K562 (cell line): Measurements from ENCODE around the gene CAB39. TPM values are rescaled to one million over a fixed set of nuclear protein-coding genes. Genes with fewer than 3 reads are reported as not detected.

Source experiments
- ATAC-seq: fragments of 200-7000 bp; cut with Tn5 transposase; 3 replicates; pipeline ENCODE4 v1.9.1; 2020; ENCODE audit warnings: moderate library complexity
- BruUV-seq: library from RNA; stranded (reverse); fragments of 400-500 nt; replicated peaks from 2 replicates; lab custom pipeline; 2021; lab: Mats Ljungman, UMichigan
- CTCF ChIA-PET: fragments of 300-600 bp; formaldehyde crosslinking; extraction: SDS; loops from one replicate; lab custom pipeline; 2021; ENCODE audit warnings: low intra/inter-chr PET ratio; lab: Yijun Ruan, JAX
- POLR2A ChIA-PET: fragments of 300-600, 350-650 bp; sonication (Branson Sonifier 250); formaldehyde crosslinking; extraction: SDS; loops from one replicate; lab custom pipeline; 2021; ENCODE audit warnings: antibody characterized with exemption, inconsistent platforms; lab: Yijun Ruan, JAX
- DNase-seq, 4 experiments: peaks; one replicate each; pipeline versions ENCODE4 v3.0.0 to v3.0.0-alpha.2; 2011 to 2018; ENCODE audit warnings: low spot score in 3 of 4, mixed read lengths in 3 of 4; ENCODE audit errors: extremely low read depth in 1 of 4
- FAIRE-seq: peaks from 2 replicates; lab custom pipeline; 2011; peaks lifted over from hg19 to GRCh38; lab: Jason Lieb, UNC
- H2AFZ ChIP-seq: 2 replicates; pipeline ENCODE4 v1.6.0; 2011; ENCODE audit warnings: low read depth, low read length, control low read depth, inconsistent platforms
- H3K27ac ChIP-seq: fragments of 200-600 bp; 3 replicates; pipeline ENCODE4 v1.8.0; 2011; ENCODE audit warnings: low read depth, mild to moderate bottlenecking, control low read depth, inconsistent platforms, low read length, moderate library complexity, mixed read lengths; ENCODE audit errors: extremely low read depth
- H3K27me3 ChIP-seq, 2 experiments: fragments of 300-600 bp in 1 of 2; 2 replicates in 1 of 2; 3 replicates in 1 of 2; pipeline versions ENCODE4 v1.6.0 to v1.8.0; 2011; ENCODE audit warnings: inconsistent platforms in 2 of 2, low read length in 2 of 2, mild to moderate bottlenecking in 1 of 2, mixed read lengths in 1 of 2, moderate library complexity in 1 of 2; ENCODE audit not compliant: control insufficient read depth in 2 of 2, insufficient read depth in 2 of 2
- H3K36me3 ChIP-seq: fragments of 300-600 bp; 3 replicates; pipeline ENCODE4 v1.8.0; 2011; ENCODE audit warnings: mild to moderate bottlenecking, low read length, inconsistent platforms; ENCODE audit not compliant: control insufficient read depth, insufficient read depth
- H3K4me1 ChIP-seq, 2 experiments: fragments of 200-600 bp in 1 of 2; replicated peaks in 1 of 2; 2 replicates in 1 of 2; 3 replicates in 1 of 2; pipeline versions ENCODE4 v1.5.1 to v1.8.0; 2011; ENCODE audit warnings: inconsistent platforms in 2 of 2, low read length in 2 of 2, mild to moderate bottlenecking in 1 of 2, mixed read lengths in 1 of 2, moderate library complexity in 1 of 2; ENCODE audit not compliant: control insufficient read depth in 2 of 2, insufficient read depth in 2 of 2
- H3K4me2 ChIP-seq: 2 replicates; pipeline ENCODE4 v1.6.1; 2011; ENCODE audit warnings: low read length, control low read depth, inconsistent platforms, mixed read lengths; ENCODE audit not compliant: insufficient read depth
- H3K4me3 ChIP-seq: fragments of 200-600 bp; sonication (generic), shearing (Covaris generic); 2 replicates; pipeline ENCODE4 v1.5.1; 2016; ENCODE audit warnings: control low read depth, inconsistent platforms
- H3K79me2 ChIP-seq: fragments of 200-600 bp; 3 replicates; pipeline ENCODE4 v1.8.0; 2011; ENCODE audit warnings: low read length, inconsistent platforms; ENCODE audit not compliant: control insufficient read depth, insufficient read depth
- H3K9ac ChIP-seq, 2 experiments: 2 replicates each; pipeline versions ENCODE4 v1.6.0 to v1.6.1; 2011; ENCODE audit warnings: low read depth in 2 of 2, low read length in 2 of 2, control low read depth in 1 of 2, inconsistent platforms in 1 of 2, mild to moderate bottlenecking in 1 of 2, mixed read lengths in 1 of 2; ENCODE audit not compliant: insufficient read depth in 1 of 2
- H3K9me1 ChIP-seq: one replicate; pipeline ENCODE4 v1.6.0; 2011; ENCODE audit warnings: inconsistent platforms, mild to moderate bottlenecking, low read length, moderate library complexity; ENCODE audit not compliant: control insufficient read depth, insufficient read depth
- H3K9me3 ChIP-seq: replicated peaks from 2 replicates; pipeline ENCODE4 v1.5.1; 2011; ENCODE audit warnings: low read depth, low read length, inconsistent platforms; ENCODE audit not compliant: control insufficient read depth, insufficient read depth
- H4K20me1 ChIP-seq: replicated peaks from 2 replicates; pipeline ENCODE4 v1.6.1; 2011; ENCODE audit warnings: low read length, inconsistent platforms, mixed read lengths; ENCODE audit not compliant: control insufficient read depth, insufficient read depth
- CTCFL ChIP-seq: IDR thresholded peaks from 2 replicates; pipeline ENCODE4 v1.6.1; 2011; ENCODE audit warnings: borderline replicate concordance, low read depth, mild to moderate bottlenecking, moderate library complexity, low read length; ENCODE audit not compliant: insufficient read depth, poor library complexity, severe bottlenecking
- DIDO1 ChIP-seq: fragments of 450-650 bp; IDR thresholded peaks from 2 replicates; pipeline ENCODE4 v1.6.1; 2016; ENCODE audit warnings: low read depth, missing biosample characterization, missing genetic modification characterization
- EGR1 ChIP-seq: fragments of 450-650 bp; conservative IDR thresholded peaks from 2 replicates; pipeline ENCODE4 v1.6.1; 2017; ENCODE audit warnings: mild to moderate bottlenecking
- ELF2 ChIP-seq: fragments of 250-450 bp; sonication (Bioruptor Pico); IDR thresholded peaks from 2 replicates; pipeline ENCODE4 v1.5.0; 2021; ENCODE audit warnings: mild to moderate bottlenecking
- ESRRB ChIP-seq: fragments of 250-450 bp; sonication (Bioruptor Pico); IDR thresholded peaks from 2 replicates; pipeline ENCODE4 v1.5.0; 2020; ENCODE audit warnings: mild to moderate bottlenecking, moderate library complexity, borderline replicate concordance
- FIP1L1 ChIP-seq: fragments of 200-400 bp; formaldehyde crosslinking; IDR thresholded peaks from 2 replicates; pipeline ENCODE4 v1.6.1; 2018; ENCODE audit warnings: mild to moderate bottlenecking, low read depth, low read length; ENCODE audit not compliant: poor library complexity, severe bottlenecking
- HDAC6 ChIP-seq: IDR thresholded peaks from 2 replicates; pipeline ENCODE4 v1.6.1; 2012; ENCODE audit warnings: low read depth, mild to moderate bottlenecking, control low read depth, inconsistent platforms, low read length, moderate library complexity
- KDM5B ChIP-seq: fragments of 200-600 bp; sonication (generic); IDR thresholded peaks from 2 replicates; pipeline ENCODE4 v1.6.1; 2012; ENCODE audit warnings: low read depth, mild to moderate bottlenecking, moderate library complexity, low read length, control low read depth, inconsistent platforms; ENCODE audit not compliant: insufficient replicate concordance
- MEIS2 ChIP-seq: fragments of 450-650 bp; IDR thresholded peaks from 2 replicates; pipeline ENCODE4 v1.6.1; 2014; ENCODE audit warnings: mild to moderate bottlenecking; ENCODE audit not compliant: partially characterized antibody
- NFATC3 ChIP-seq: fragments of 450-650 bp; IDR thresholded peaks from 2 replicates; pipeline ENCODE4 v1.6.1; 2017; ENCODE audit warnings: mild to moderate bottlenecking
- NFE2 ChIP-seq: IDR thresholded peaks from 2 replicates; pipeline ENCODE4 v1.6.1; 2014; ENCODE audit warnings: antibody characterized with exemption, low read depth
- RNF219 ChIP-seq: fragments of 250-450 bp; sonication (Bioruptor Pico); IDR thresholded peaks from 2 replicates; pipeline ENCODE4 v1.5.0; 2022; ENCODE audit warnings: mild to moderate bottlenecking
- SAFB2 ChIP-seq: fragments of 200-400 bp; formaldehyde crosslinking; IDR thresholded peaks from 2 replicates; pipeline ENCODE4 v1.6.1; 2018; ENCODE audit warnings: borderline replicate concordance, low read length, low read depth, moderate library complexity; ENCODE audit not compliant: severe bottlenecking
- STAT5B ChIP-seq: fragments of 250-450 bp; sonication (Bioruptor Pico); IDR thresholded peaks from 2 replicates; pipeline ENCODE4 v1.8.0; 2021; ENCODE audit warnings: mild to moderate bottlenecking, inconsistent platforms
- ZNF232 ChIP-seq: sonication (generic); formaldehyde crosslinking; IDR thresholded peaks from 2 replicates; pipeline ENCODE4 v1.8.0; 2022; ENCODE audit warnings: mild to moderate bottlenecking, missing genetic modification reagents
- WGBS: fragments of 100-300 bp; shearing (Covaris generic); methylation state at CpG from one replicate; pipeline ENCODE4 v1.1.6; 2016; ENCODE audit warnings: low coverage, mixed read lengths; ENCODE audit not compliant: insufficient coverage; ENCODE audit errors: missing lambda C conversion rate; 5-methylcytosine and 5-hydroxymethylcytosine counted together
- in situ Hi-C: fragments of 300-500 bp; cut with MboI; formaldehyde crosslinking; loops from 4 replicates; pipeline ENCODE4 v1.15.0; 2018; ENCODE audit warnings: inconsistent platforms, mixed read lengths
- intact Hi-C: fragments of 100-400 bp; cut with micrococcal nuclease; formaldehyde crosslinking; loops from 2 replicates; pipeline ENCODE4 v1.14.2; 2022
- polyA plus RNA-seq, 8 experiments: library from polyadenylated mRNA; depleted of rRNA in 4 of 8; stranded (reverse) in 5 of 8; unstranded in 3 of 8; fragments of >200 nt; fragmentation: Nextera tagmentation in 2 of 8; fragmentation: Illumina TruSeq in 1 of 8; extraction: Ambion mirVana in 2 of 8; extraction: Trizol in 1 of 8; gene quantifications; 2 replicates each; pipeline versions ENCODE4 v1.2.1 to v1.2.3, GENCODE V29; 2011 to 2014; ENCODE audit warnings: inconsistent platforms in 1 of 8, missing spikeins in 1 of 8
- total RNA-seq, 7 experiments: library from RNA; depleted of rRNA in 6 of 7; stranded (reverse); fragments of >200 nt in 6 of 7; fragmentation: Illumina TruSeq in 2 of 7; extraction: Trizol in 2 of 7; gene quantifications; 2 replicates each; pipeline versions ENCODE4 v1.2.1 to v1.2.3, GENCODE V29; 2011 to 2021; ENCODE audit warnings: low replicate concordance in 1 of 7

CAB39 gene
- total and polyA plus RNA-seq, 9 of the 15 experiments (the other 6 are each of a cell fraction or from before 2014, with no cell fraction given), result 27.2 to 94.4 (median 70.1) TPM

DNA sequence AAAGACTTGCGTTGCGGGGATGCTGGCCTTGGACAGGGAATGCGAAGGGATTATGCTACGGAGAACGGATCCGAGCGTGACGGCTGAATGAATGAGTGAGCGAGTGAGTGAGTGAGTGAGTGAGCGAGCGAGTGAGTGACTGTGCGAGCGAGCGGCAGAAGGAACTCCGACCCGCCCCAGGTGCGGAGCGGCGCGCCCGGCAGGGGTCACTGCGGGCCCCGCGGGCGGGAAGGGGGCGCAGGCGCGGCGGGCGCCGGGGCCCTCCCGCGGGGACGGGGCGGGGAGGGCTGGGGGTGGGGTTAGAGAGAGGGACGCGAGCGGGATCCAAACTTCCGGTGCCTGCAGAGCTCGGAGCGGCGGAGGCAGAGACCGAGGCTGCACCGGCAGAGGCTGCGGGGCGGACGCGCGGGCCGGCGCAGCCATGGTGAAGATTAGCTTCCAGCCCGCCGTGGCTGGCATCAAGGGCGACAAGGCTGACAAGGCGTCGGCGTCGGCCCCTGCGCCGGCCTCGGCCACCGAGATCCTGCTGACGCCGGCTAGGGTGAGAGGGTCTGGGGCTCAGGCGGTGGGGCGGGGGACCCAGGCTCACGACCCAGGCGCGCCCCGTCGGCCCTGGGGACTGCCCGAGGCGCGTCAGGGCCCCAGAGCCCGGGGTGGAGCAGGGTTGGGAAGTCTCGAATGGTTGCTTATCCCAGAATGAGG lies 152.1 kb downstream of the CAB39 start, which contains the start of gene ITM2C:
ITM2C (plus strand) TSS at position 338 of the 702 bp plus-strand sequence; CDS start at position 422, 84 bp downstream.
- Histone ChIP-seq H3K4me2 (peak within 1 kb of the TSS; percentile 85), H3K9ac (peak within 1 kb of the TSS; percentile 61 to 95)
- WGBS, result 1% methylated on average over 36 of the region's 76 CpGs
- TF ChIP-seq RNF219 (CRISPR knock-in tag) (no peak), CTCFL (peak; percentile 63), MEIS2 (peak; percentile 34), NFE2 (no peak), EGR1 (no peak), DIDO1 (tag) (no peak), ELF2 (no peak), STAT5B (CRISPR knock-in tag) (no peak), KDM5B (peak; percentile 42), ZNF232 (no peak), SAFB2 (no peak), FIP1L1 (no peak), NFATC3 (no peak), HDAC6 (no peak), ESRRB (CRISPR knock-in tag) (no peak)

More for the DNA sequence above, 152.1 kb downstream of the CAB39 start, which contains the start of gene ITM2C:
- FAIRE-seq (no peak), DNase-seq (peak; percentile 80 to 93 (median 90)), ATAC-seq (peak; percentile 96)
- peak within 1 kb of the TSS; percentile 46; the same call in 1 of the 3 replicates for H3K27ac ChIP-seq
- no peaks in the 10 kb centered on the region for H3K9me3 ChIP-seq
- in situ Hi-C loops, result no loop called here
- BruUV-seq, result TSS peak; percentile 80
- H3K36me3 ChIP-seq, result no peaks in the 10 kb centered on the region
- H3K79me2 ChIP-seq, result peaks cover 4% of the 10 kb centered on the region; the same call in 1 of the 3 replicates
- intact Hi-C loops, result loop anchor here (5.0 kb wide), 1 partner anchor 42 kb away; no protein-coding TSS in a partner anchor
- ChIA-PET POLR2A (interaction anchor here (0.7 to 0.8 kb wide), 2 partner anchors 8 to 14 kb away, joined by 3 to 5 read pairs; no protein-coding TSS in a partner anchor), CTCF (no interaction called here)
- H3K4me1 ChIP-seq, result peaks cover 0 to 39% of the 10 kb centered on the region in 2 experiments; a peak in 3 of 5 replicates
- H4K20me1 ChIP-seq, result no peaks in the 10 kb centered on the region; the same call in 1 of the 2 replicates
- peaks cover 2 to 26% of the 10 kb centered on the region in 2 experiments; a peak in 3 of 5 replicates for H3K27me3 ChIP-seq
- peak within 1 kb of the TSS; percentile 66 for H3K4me3 ChIP-seq
- H2AFZ ChIP-seq, result peak within 1 kb of the TSS; percentile 94
- no peaks in the 10 kb centered on the region for H3K9me1 ChIP-seq
